ENCODE results near the gene ARAP3. TPM values are rescaled to one million over a fixed set of nuclear protein-coding genes. Genes with fewer than 3 reads are reported as not detected.
"Not testable (repeated sequence)": the region's sequence is repeated elsewhere in the genome, so short reads cannot be mapped to it uniquely, and the experiment has no call there.

The ARAP3 gene
- total RNA-seq, 1 donor from 2014 or later: 8.6 TPM

GRCh38 chr5:141617128-141617527 lies 64.9 kb downstream of the ARAP3 start:
- no peak for DNase-seq
- peaks cover 4% of the 10 kb centered on the region for H3K9me3 Mint-ChIP-seq (ENCODE audit: unreplicated experiment)
- peak overlapping the region; percentile 6 for H3K27ac Mint-ChIP-seq (ENCODE audit: unreplicated experiment)
- peak overlapping the region; percentile 99 for H3K4me3 Mint-ChIP-seq (ENCODE audit: unreplicated experiment)
- TF ChIP-seq CTCF (IDR thresholded peaks at IDR 0.05; ENCODE audit: partially characterized antibody, unreplicated experiment): no peak
- H3K27me3 Mint-ChIP-seq (ENCODE audit: unreplicated experiment): peaks cover 2% of the 10 kb centered on the region
- H3K4me1 Mint-ChIP-seq (ENCODE audit: low read depth, unreplicated experiment): peaks cover 13% of the 10 kb centered on the region
- no peaks in the 10 kb centered on the region for H3K36me3 Mint-ChIP-seq (ENCODE audit: unreplicated experiment)

DNA sequence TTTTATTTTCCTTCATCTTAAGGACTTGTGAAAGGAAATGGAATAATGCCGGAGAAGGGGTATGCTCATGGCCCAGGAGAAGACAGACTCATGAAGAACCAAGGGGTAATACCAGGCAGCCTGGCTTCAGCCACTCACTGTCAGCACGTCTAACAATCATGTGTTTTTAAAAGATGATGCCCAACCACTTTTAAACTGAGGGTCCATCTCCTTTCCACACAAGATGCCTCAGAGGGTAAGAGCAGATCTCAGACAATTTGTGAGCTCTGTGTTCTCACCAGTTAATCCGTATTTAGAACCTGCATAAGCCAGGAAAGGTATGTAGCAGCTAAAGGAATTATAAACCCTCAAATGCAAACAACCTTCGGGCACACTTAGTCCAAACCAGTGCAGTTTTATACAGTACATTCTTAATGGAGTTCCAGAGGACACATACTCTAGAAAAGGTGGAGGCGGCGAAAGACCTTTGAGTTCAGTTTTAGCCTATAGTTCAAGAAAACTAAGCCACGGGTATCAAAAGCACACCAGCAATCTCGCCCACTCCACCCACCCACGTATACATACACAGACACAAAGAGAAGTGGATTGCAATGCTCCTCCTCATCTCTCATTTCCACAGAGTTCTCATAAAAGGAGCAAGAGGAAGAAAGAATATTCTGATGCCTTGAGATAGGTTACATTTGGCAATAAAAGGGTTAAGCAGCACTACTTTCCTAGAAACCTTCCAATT lies 65.9 kb downstream of the ARAP3 start:
- peaks cover 13% of the 10 kb centered on the region for H3K4me1 Mint-ChIP-seq (ENCODE audit: low read depth, unreplicated experiment)
- H3K27ac Mint-ChIP-seq (ENCODE audit: unreplicated experiment): no peak overlapping the region
- H3K27me3 Mint-ChIP-seq (ENCODE audit: unreplicated experiment): no peaks in the 10 kb centered on the region
- peak overlapping the region; percentile 13 for H3K4me3 Mint-ChIP-seq (ENCODE audit: unreplicated experiment)
- no peaks in the 10 kb centered on the region for H3K36me3 Mint-ChIP-seq (ENCODE audit: unreplicated experiment)
- DNase-seq: no peak
- TF ChIP-seq CTCF (IDR thresholded peaks at IDR 0.05; ENCODE audit: partially characterized antibody, unreplicated experiment): no peak
- peaks cover 3% of the 10 kb centered on the region for H3K9me3 Mint-ChIP-seq (ENCODE audit: unreplicated experiment)

- peaks cover 3% of the 10 kb centered on the region for H3K9me3 Mint-ChIP-seq (ENCODE audit: unreplicated experiment)
- no peaks in the 10 kb centered on the region for H3K36me3 Mint-ChIP-seq (ENCODE audit: unreplicated experiment)
- H3K4me1 Mint-ChIP-seq (ENCODE audit: low read depth, unreplicated experiment): peaks cover 13% of the 10 kb centered on the region
- H3K4me3 Mint-ChIP-seq (ENCODE audit: unreplicated experiment): no peak overlapping the region
- H3K27ac Mint-ChIP-seq (ENCODE audit: unreplicated experiment): no peak overlapping the region
- no peak for DNase-seq
- no peaks in the 10 kb centered on the region for H3K27me3 Mint-ChIP-seq (ENCODE audit: unreplicated experiment)
- TF ChIP-seq CTCF (IDR thresholded peaks at IDR 0.05; ENCODE audit: partially characterized antibody, unreplicated experiment): no peak
These were observed 68.7 kb downstream of the ARAP3 start for GRCh38 chr5:141613344-141613743.

DNA sequence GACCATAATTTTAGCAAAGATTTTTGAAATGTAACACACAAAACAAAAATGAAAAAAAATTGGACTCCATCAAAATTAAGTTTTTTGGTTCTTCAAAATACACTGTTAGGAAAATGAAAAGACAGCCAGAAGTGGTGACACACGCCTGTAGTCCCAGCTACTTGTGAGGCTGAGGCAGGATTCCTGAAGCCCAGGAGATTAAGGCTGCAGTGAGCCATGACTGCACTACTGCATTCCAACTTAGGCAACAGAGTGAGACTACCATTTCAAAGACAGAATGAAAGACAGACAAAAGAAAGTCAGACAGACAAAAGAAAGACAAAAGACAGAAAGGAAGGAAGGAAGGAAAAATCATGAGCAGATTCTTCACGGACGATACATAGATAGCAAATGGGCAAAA lies 70.7 kb downstream of the ARAP3 start:
- TF ChIP-seq CTCF (IDR thresholded peaks at IDR 0.05; ENCODE audit: partially characterized antibody, unreplicated experiment): no peak
- Mint-ChIP-seq H3K4me3 (ENCODE audit: unreplicated experiment) (no peak overlapping the region), H3K27ac (ENCODE audit: unreplicated experiment) (no peak overlapping the region), H3K36me3 (ENCODE audit: unreplicated experiment) (no peaks in the 10 kb centered on the region), H3K9me3 (ENCODE audit: unreplicated experiment) (no peaks in the 10 kb centered on the region), H3K4me1 (ENCODE audit: low read depth, unreplicated experiment) (peaks cover 8% of the 10 kb centered on the region), H3K27me3 (ENCODE audit: unreplicated experiment) (no peaks in the 10 kb centered on the region)
- no peak for DNase-seq

DNA sequence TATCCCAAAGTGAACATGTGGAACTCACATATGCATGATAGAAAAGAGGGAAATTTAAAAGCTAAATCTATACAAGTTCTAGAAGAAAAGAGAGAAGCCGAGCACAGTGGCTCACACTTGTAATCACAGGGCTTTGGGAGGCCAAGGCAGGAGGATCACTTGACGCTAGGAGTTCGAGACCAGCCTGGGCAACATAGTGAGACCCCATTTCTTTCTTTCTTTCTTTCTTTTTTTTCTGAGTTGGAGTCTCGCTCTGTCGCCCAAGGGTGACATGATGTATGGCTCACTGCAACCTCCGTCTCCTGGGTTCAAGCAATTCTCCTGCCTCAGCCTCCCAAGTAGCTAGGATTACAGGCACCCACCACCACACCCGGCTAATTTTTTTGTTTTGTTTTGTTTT lies 72.1 kb downstream of the ARAP3 start:
- not testable (repeated sequence) for H3K36me3 Mint-ChIP-seq (ENCODE audit: unreplicated experiment); DNase-seq; H3K4me1 Mint-ChIP-seq (ENCODE audit: low read depth, unreplicated experiment); H3K9me3 Mint-ChIP-seq (ENCODE audit: unreplicated experiment); H3K27ac Mint-ChIP-seq (ENCODE audit: unreplicated experiment); H3K27me3 Mint-ChIP-seq (ENCODE audit: unreplicated experiment); H3K4me3 Mint-ChIP-seq (ENCODE audit: unreplicated experiment)

Data from glutamatergic neuron (in vitro differentiated cells).